PC-3 (cell line): ENCODE measurements around the gene HSPA1L.

ENCODE experiments used
- EZH2 ChIP-seq: fragments of 300-600 bp; sonication (generic); IDR thresholded peaks from one replicate; pipeline ENCODE4 v1.6.1; 2017; ENCODE audit warnings: antibody characterized with exemption, mild to moderate bottlenecking, low read length; ENCODE audit not compliant: unreplicated experiment
- EZH2phosphoT487 ChIP-seq: fragments of 300-600 bp; sonication (generic); IDR thresholded peaks from 2 replicates; pipeline ENCODE4 v1.6.1; 2018; ENCODE audit warnings: mild to moderate bottlenecking, antibody characterized with exemption, low read length, borderline replicate concordance

DNA sequence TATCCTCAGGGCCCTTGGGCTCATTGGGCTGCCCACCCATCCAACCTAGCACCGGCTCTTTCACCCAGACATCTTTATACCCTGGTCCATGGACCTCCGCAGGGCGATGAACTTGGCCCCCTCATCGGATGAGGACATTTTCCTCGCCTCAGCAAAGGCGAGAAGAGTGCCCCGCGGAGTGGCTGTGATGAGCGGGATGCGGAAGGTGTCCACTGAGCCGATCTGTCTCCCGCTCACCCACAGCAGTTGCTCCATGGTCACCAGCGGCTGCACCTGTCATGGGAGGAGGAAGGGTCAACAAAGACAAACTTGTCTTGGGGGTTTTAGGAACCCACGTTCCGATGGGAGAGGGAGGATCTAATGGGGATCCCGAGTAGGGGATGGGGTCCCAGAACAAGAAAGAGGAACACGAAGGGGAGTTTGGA is 46.8 kb upstream of the HSPA1L start:
- TF ChIP-seq EZH2 (no peak), EZH2phosphoT487 (no peak)
